Daoy (cell line): ENCODE data around the gene ARHGDIG. TPM values are rescaled to one million over a fixed set of nuclear protein-coding genes. Genes with fewer than 3 reads are reported as not detected.

Experiments used
- DNase-seq: peaks from one replicate; pipeline ENCODE4 v3.0.0-alpha.2; 2015; ENCODE audit warnings: low read depth
- total RNA-seq: library from RNA; depleted of rRNA; stranded (reverse); fragments of >200 nt; shearing (Covaris generic); gene quantifications from 2 replicates; pipeline ENCODE4 v1.2.3, GENCODE V29; 2014

The ARHGDIG gene
- total RNA-seq, 1 experiment from 2014 or later, result not detected

DNA sequence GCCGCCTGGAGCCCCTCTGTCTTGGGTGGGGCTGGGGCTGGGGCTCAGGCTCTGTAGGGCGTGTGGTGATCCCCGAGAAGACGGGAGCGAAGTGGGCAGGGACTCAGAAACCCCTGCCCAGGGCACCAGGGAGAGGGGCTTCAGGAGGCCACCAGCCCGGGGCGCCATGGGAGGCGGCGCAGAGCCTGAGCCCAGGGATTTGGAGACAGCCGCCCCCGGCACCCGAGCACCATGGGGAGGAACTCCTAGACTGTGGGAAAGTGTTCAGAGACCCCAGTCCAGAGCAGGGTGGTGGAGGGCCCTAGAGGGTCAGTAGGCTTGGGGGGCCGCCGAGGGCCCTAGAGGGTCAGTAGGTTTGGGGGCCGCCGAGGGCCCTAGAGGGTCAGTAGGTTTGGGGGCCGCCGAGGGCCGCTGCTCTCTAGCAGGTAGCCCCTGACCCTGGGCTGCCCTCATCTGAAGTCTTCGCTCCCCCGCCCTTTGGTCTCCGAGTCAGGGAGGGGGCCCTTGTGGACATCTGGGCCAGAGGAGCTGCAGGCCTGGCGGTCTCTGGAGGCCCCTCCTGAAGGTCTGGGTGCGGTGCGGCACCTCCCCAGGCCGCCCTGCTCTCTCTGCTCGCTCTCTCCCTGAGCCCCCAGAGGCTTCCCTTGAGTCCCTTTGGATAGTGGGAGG, 734 bp downstream of the ARHGDIG start:
- no peak for DNase-seq

GRCh38 chr16:281660-282255, 1.4 kb downstream of the ARHGDIG start:
- DNase-seq, result no peak

- DNase-seq, result no peak
Observed at GRCh38 chr16:282491-282890, 2.1 kb downstream of the ARHGDIG start.

DNA sequence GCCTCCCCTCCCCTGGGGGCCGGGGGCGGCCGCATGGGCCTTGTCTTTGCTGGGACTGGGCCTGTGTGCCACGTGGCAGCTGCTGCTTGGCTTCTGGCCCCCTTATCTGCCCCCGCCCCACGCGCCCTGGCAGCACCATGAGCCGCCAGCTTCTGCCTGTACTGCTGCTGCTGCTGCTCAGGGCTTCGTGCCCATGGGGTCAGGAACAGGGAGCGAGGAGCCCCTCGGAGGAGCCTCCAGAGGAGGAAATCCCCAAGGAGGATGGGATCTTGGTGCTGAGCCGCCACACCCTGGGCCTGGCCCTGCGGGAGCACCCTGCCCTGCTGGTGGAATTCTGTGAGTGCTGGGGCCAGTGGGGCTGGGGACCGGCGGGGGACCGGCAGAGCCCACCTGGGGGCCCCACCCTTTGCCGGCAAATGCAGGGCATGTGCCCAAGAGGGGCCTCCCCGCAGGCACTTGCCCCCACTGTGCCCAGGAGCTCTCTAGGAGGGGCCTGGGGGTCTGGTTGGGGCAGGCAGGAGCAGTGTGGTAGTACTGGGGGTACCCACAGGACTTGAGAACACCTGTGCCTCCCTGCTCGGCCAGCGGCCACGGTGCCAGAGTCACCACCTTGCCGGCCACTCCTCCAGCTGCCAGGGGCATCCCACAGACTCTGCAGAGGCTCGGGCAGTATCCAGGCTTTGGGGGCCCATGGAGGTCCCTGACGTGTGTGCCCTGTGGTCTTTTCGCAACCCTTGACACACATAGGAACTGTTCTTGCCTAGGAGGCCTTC, 2.8 kb downstream of the ARHGDIG start, which contains the start of gene PDIA2:
Gene PDIA2, plus strand, starts transcription at position 132 of the 773 bp plus-strand sequence. Its CDS starts 6 bp downstream, at position 138.
- no peak for DNase-seq

- DNase-seq, result no peak
Observed at GRCh38 chr16:284204-285120, 4.1 kb downstream of the ARHGDIG start.

DNA sequence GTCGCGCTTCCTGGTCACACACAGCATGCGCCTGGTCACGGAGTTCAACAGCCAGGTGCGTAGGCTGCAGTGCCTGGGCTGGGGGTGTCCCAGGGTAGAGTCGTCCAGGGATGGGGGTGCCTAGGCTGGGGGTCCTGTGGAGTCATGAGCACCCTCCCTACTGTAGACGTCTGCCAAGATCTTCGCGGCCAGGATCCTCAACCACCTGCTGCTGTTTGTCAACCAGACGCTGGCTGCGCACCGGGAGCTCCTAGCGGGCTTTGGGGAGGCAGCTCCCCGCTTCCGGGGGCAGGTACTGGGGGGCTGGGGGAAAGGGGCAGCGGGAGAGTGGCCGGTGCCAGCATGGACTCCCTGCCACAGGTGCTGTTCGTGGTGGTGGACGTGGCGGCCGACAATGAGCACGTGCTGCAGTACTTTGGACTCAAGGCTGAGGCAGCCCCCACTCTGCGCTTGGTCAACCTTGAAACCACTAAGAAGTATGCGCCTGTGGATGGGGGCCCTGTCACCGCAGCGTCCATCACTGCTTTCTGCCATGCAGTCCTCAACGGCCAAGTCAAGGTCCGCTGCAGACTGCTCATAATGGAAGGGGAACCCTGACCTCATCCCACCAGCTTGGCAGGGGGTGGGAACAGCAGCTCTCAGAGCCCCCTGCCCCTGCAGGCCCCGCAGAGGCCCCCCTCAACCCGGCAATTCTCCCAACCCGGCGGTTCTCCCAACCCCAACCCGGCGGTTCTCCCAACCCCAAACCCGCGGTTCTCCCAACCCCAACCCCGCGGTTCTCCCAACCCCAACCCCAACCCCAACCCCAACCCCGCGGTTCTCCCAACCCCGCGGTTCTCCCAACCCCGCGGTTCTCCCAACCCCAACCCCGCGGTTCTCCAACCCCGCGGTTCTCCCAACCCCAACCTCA, 5.0 kb downstream of the ARHGDIG start:
- DNase-seq, result no peak

- DNase-seq, result no peak
Observed at GRCh38 chr16:286491-287297, 6.3 kb downstream of the ARHGDIG start.

GRCh38 chr16:287298-287811, 7.0 kb downstream of the ARHGDIG start:
- no peak for DNase-seq

DNA sequence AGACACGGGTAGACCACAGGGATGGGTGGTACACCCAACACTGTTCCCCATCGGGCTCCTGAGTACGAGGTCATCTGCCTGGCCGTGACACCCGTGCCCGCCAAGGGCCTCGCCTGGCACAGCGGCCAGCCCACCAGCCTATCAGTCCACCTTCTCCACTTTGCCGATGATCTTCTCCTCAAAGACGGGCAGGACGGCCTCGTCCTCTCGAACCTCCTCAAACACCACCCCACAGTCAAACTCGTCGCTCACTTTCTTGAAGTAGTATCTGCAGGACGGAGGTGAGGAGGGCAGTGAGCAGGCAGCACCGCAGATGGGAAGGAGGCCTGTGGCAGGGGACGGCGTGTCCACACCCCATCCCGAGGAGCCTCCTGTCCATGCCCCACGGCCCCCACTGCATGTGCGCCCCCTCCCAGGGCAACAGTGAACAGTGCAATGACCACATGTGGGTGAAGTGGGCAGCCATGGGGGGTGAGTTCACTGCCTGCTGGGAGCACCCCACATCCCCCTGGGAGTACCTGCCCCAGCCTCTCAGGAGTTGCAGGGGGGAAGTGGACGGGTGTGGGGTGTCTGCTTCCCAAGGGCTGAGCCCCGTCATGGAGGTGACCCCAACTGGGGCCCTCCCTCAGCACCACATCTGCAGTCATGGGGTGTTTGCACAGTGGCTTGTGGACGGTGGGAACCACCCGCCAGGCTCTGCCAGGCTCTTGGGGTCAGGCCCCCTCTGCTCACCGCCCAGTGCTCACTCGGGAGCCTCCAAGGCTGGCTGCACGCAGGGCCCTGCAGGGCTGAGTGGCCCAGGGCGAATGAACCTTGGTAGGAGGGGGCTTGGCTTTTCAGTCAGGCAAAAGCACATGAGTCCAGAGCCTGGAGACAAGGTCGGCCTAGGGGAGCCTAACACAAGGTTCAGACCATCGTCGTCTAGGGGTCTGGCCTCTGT, 7.9 kb downstream of the ARHGDIG start:
- no peak for DNase-seq

DNA sequence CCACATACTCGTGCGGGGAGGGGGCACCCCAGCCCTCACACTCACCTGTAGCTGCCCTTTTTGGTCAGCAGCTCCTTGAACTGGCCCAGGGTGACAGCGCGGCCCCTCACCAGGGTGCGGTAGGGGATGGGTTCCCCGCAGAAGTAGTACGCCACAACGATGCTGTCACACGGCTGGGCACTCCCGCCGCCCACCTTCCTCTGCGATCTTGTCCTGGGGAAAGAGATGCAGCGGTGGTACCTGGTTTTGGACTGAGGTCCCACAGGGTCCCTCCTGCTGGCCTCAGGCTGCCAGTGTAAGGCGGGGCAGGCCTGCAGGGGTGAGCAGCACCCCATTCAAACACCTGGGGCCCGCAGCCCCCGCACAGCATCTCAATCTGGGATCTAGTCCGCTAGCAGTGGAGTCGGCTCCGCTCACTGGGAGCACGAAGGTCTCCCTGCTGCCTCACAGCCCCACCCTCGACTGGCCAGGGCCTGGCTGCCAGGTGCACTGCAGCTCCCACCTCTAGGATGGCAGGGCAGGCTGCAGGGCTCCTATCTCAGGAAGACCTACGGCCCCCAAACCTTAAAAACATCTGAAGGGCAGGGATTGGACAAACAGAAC, 9.1 kb downstream of the ARHGDIG start:
- no peak for DNase-seq

DNA sequence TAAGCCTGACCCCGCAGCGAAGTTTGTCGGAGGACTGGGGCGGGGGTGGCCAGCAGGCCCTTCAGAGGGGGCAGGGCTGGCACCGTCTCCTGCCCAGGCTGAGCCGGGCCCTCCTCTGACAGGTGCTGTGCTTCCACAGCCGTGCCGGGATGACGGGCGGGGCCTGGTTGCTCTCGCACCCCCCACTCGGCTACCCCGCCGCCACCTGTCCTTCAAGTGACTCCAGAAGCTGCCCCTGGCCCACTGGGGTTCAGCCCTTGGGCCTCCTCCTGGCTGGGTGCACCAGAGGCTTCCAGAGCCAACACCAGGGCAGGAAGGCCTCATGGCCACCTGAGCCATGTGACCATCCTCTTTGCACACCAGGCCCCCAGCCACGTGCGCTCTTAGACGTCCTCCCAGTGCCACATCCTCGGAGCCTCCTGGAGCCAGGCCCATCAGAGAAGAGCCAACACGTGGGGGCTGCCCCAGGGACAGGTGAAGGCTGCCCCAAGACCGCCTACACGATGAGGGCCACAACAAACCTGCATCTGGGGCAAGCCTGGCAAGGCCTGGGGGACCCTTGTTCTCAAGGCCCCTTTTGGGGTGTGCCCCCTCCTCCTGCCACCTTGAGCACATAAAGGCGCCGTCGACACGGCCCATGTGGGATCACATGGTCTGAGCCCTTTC, 9.8 kb downstream of the ARHGDIG start:
- no peak for DNase-seq

- no peak for DNase-seq
Observed at GRCh38 chr16:290681-291405, 10.5 kb downstream of the ARHGDIG start.

DNA sequence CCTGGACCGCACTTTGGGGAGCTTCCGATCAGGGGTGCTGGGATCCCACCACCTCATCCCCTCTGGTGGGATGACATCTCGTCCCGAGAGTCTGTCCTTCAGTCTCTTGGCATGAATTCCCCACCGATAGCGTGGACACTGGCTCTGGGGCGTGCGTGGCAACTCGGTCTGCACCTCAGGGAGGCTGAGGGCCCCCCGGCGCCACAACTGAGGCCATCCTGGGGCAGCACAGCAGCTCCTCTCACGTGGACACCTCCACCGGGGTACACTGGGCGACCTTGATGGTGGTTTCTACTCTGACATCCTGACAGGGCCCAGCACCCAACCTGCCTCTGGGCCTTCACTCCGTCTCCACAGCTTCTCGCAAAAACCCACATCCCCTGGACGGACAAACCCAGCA, 11.1 kb downstream of the ARHGDIG start:
- DNase-seq, result no peak

GRCh38 chr16:293043-293775, 12.8 kb downstream of the ARHGDIG start:
- DNase-seq, result no peak

GRCh38 chr16:296276-296675, 15.9 kb downstream of the ARHGDIG start:
- no peak for DNase-seq
